ENCODE data around the gene PLCZ1.

Gene PLCZ1

DNA sequence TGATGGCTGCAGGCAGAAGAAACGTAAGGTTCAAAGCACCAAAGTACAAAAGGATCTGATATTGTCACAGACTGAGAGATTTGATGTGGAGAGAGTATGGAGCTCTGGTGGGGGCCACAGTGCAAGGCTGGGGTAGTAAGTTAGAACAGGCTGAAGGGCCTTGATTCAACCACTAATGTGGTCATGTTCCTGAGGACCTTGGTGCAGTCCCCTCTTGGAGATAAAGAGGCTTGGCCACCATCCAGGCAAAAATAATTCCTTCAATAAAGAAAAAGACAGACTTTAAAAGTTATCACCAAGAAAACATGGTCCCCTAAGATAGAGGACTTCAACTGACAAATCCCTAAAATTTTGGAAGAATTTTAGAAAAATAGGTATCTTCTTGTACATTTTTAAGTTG is 17.5 kb upstream of the PLCZ1 start:
- Histone ChIP-seq H4K8ac (ENCODE audit: low read depth, low read length) (no peak overlapping the region), H3K36me3 (replicated peaks in 1 of 2; ENCODE audit: control insufficient read depth in 2 of 2, insufficient read depth in 2 of 2, low read length in 2 of 2) (no peaks in the 10 kb centered on the region), H3K4me3 (ENCODE audit: low read length in 2 of 2) (no peak overlapping the region), H3K18ac (ENCODE audit: low read length) (no peak overlapping the region), H2AFZ (ENCODE audit: low read length) (no peak overlapping the region), H3K4ac (ENCODE audit: low read length) (no peak overlapping the region), H3K9ac (ENCODE audit: low read depth, low read length, poor library complexity) (no peak overlapping the region), H2AK5ac (ENCODE audit: low read depth, low read length) (no peak overlapping the region), H2BK5ac (ENCODE audit: low read length) (no peak overlapping the region), H2BK15ac (ENCODE audit: low read length) (no peak overlapping the region), H3K27ac (replicated peaks; ENCODE audit: low read length) (peak overlapping the region; percentile 19), H2BK12ac (ENCODE audit: low read length) (no peak overlapping the region), H4K91ac (ENCODE audit: low read depth, low read length, poor library complexity) (no peak overlapping the region), H3K27me3 (ENCODE audit: control insufficient read depth in 3 of 3, insufficient read depth in 3 of 3, low read depth in 1 of 3, low read length in 3 of 3) (no peaks in the 10 kb centered on the region), H3K23ac (ENCODE audit: low read depth, low read length, poor library complexity) (no peak overlapping the region), H3K9me3 (replicated peaks in 1 of 2; ENCODE audit: control insufficient read depth in 2 of 2, insufficient read depth in 1 of 2, low read depth in 1 of 2, low read length in 2 of 2) (no peaks in the 10 kb centered on the region), H3K4me2 (ENCODE audit: insufficient read depth, low read length, poor library complexity, severe bottlenecking) (no peak overlapping the region), H3K79me1 (ENCODE audit: low read depth, low read length) (no peaks in the 10 kb centered on the region), H2BK120ac (ENCODE audit: low read depth, low read length) (no peak overlapping the region), H3K14ac (ENCODE audit: low read length) (no peak overlapping the region), H3K4me1 (ENCODE audit: control insufficient read depth in 2 of 2, insufficient read depth in 1 of 2, low read depth in 1 of 2, low read length in 2 of 2) (peaks cover 18 to 19% of the 10 kb centered on the region in 2 donors)
- WGBS, 2 donors (ENCODE audit: extremely low coverage in 2 of 2, insufficient read length in 2 of 2, insufficient replicate concordance in 1 of 2), result no CpG with 5 or more reads among the region's 1 CpG
- DNase-seq (ENCODE audit: low spot score), result no peak

DNA sequence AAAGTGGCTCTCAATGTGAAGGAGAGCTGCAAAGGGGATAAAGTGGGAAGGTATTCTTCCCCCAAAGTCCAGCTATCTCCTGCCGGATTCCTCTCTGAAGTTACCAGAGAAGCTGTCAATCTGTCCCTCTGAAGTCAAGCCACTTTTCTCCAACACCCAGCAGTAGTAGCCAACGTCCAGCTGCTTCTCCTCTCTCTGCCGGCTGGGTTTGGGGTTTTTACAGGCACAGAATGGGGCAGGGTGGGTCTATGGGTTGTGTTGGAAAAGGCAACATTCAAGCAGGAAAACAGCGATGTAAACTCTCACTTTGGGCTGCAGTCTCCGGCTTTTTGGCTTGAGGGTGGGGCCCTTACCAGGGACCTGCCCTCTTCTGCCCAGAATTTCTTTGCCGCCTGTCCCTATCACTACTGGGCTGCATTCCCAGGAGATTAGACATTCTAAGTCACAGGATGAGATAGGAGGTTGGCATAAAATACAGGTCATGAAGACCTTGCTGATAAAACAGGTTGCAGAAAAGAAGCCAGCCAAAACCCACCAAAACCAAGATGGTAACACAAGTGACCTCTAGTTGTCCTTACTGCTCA is 16.4 kb upstream of the PLCZ1 start:
- H3K23ac ChIP-seq (ENCODE audit: low read depth, low read length, poor library complexity), result no peak overlapping the region
- no peak for DNase-seq (ENCODE audit: low spot score)
- peaks cover 18 to 22% of the 10 kb centered on the region in 2 donors for H3K4me1 ChIP-seq (ENCODE audit: control insufficient read depth in 2 of 2, insufficient read depth in 1 of 2, low read depth in 1 of 2, low read length in 2 of 2)
- no peak overlapping the region for H4K91ac ChIP-seq (ENCODE audit: low read depth, low read length, poor library complexity)
- H3K27ac ChIP-seq (replicated peaks; ENCODE audit: low read length), result peak overlapping the region; percentile 90
- H3K18ac ChIP-seq (ENCODE audit: low read length), result peak overlapping the region; percentile 30
- no peaks in the 10 kb centered on the region for H3K27me3 ChIP-seq (ENCODE audit: control insufficient read depth in 3 of 3, insufficient read depth in 3 of 3, low read depth in 1 of 3, low read length in 3 of 3)
- no peaks in the 10 kb centered on the region for H3K79me1 ChIP-seq (ENCODE audit: low read depth, low read length)
- H3K14ac ChIP-seq (ENCODE audit: low read length), result no peak overlapping the region
- H3K9ac ChIP-seq (ENCODE audit: low read depth, low read length, poor library complexity), result no peak overlapping the region
- H4K8ac ChIP-seq (ENCODE audit: low read depth, low read length), result no peak overlapping the region
- H3K4me2 ChIP-seq (ENCODE audit: insufficient read depth, low read length, poor library complexity, severe bottlenecking), result peak overlapping the region; percentile 34
- no peaks in the 10 kb centered on the region for H3K36me3 ChIP-seq (replicated peaks in 1 of 2; ENCODE audit: control insufficient read depth in 2 of 2, insufficient read depth in 2 of 2, low read length in 2 of 2)
- no peaks in the 10 kb centered on the region for H3K9me3 ChIP-seq (replicated peaks in 1 of 2; ENCODE audit: control insufficient read depth in 2 of 2, insufficient read depth in 1 of 2, low read depth in 1 of 2, low read length in 2 of 2)
- H3K4me3 ChIP-seq (ENCODE audit: low read length in 2 of 2), result no peak overlapping the region
- no peak overlapping the region for H2BK12ac ChIP-seq (ENCODE audit: low read length)
- no CpG with 5 or more reads among the region's 6 CpGs for WGBS, 2 donors (ENCODE audit: extremely low coverage in 2 of 2, insufficient read length in 2 of 2, insufficient replicate concordance in 1 of 2)
- no peak overlapping the region for H3K4ac ChIP-seq (ENCODE audit: low read length)
- H2BK5ac ChIP-seq (ENCODE audit: low read length), result no peak overlapping the region
- H2BK120ac ChIP-seq (ENCODE audit: low read depth, low read length), result no peak overlapping the region
- no peak overlapping the region for H2BK15ac ChIP-seq (ENCODE audit: low read length)
- peak overlapping the region; percentile 89 for H2AFZ ChIP-seq (ENCODE audit: low read length)
- H2AK5ac ChIP-seq (ENCODE audit: low read depth, low read length), result no peak overlapping the region

DNA sequence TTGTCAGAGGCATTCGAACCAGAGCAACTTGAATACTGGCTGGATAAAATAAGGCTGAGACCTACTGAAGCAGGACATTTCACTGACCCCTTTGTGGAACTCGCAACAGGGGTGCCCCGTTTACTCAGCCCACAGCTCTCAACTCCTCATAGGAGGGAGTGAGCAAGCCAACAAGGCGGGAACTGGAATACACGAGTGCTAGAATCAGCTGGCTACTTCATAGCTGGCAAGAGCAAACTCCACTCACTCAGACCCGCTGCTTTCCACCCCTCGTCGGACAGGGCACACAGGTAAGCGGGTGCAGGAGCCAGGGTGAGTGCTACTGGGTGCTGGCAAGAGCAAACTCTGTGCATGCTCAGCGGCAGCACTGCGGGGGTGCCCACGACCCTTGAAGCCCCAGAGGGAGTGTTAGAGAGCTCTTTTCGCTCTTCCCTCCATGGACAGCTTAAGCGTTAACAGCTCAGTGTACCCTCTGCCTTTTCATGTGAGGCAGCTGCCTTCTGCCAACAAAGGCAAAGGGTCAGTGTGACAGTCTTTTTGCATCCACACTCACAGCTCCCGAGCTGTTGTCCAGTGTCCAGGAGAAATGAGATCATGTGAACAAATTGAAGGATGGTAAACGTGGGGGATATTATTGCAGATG is 15.8 kb upstream of the PLCZ1 start:
- no peaks in the 10 kb centered on the region for H3K36me3 ChIP-seq (replicated peaks in 1 of 2; ENCODE audit: control insufficient read depth in 2 of 2, insufficient read depth in 2 of 2, low read length in 2 of 2)
- H3K18ac ChIP-seq (ENCODE audit: low read length), result peak overlapping the region; percentile 81
- H3K4me2 ChIP-seq (ENCODE audit: insufficient read depth, low read length, poor library complexity, severe bottlenecking), result peak overlapping the region; percentile 34
- no CpG with 5 or more reads among the region's 16 CpGs for WGBS, 2 donors (ENCODE audit: extremely low coverage in 2 of 2, insufficient read length in 2 of 2, insufficient replicate concordance in 1 of 2)
- H2BK5ac ChIP-seq (ENCODE audit: low read length), result no peak overlapping the region
- peaks cover 18 to 22% of the 10 kb centered on the region in 2 donors for H3K4me1 ChIP-seq (ENCODE audit: control insufficient read depth in 2 of 2, insufficient read depth in 1 of 2, low read depth in 1 of 2, low read length in 2 of 2)
- no peak overlapping the region for H3K4ac ChIP-seq (ENCODE audit: low read length)
- no peaks in the 10 kb centered on the region for H3K79me1 ChIP-seq (ENCODE audit: low read depth, low read length)
- no peaks in the 10 kb centered on the region for H3K9me3 ChIP-seq (replicated peaks in 1 of 2; ENCODE audit: control insufficient read depth in 2 of 2, insufficient read depth in 1 of 2, low read depth in 1 of 2, low read length in 2 of 2)
- H3K27me3 ChIP-seq (ENCODE audit: control insufficient read depth in 3 of 3, insufficient read depth in 3 of 3, low read depth in 1 of 3, low read length in 3 of 3), result no peaks in the 10 kb centered on the region
- H4K91ac ChIP-seq (ENCODE audit: low read depth, low read length, poor library complexity), result no peak overlapping the region
- H3K4me3 ChIP-seq (ENCODE audit: low read length in 2 of 2), result no peak overlapping the region
- H3K14ac ChIP-seq (ENCODE audit: low read length), result no peak overlapping the region
- no peak overlapping the region for H2BK15ac ChIP-seq (ENCODE audit: low read length)
- peak overlapping the region; percentile 90 for H3K27ac ChIP-seq (replicated peaks; ENCODE audit: low read length)
- H3K9ac ChIP-seq (ENCODE audit: low read depth, low read length, poor library complexity), result no peak overlapping the region
- no peak overlapping the region for H2AK5ac ChIP-seq (ENCODE audit: low read depth, low read length)
- no peak overlapping the region for H4K8ac ChIP-seq (ENCODE audit: low read depth, low read length)
- no peak overlapping the region for H3K23ac ChIP-seq (ENCODE audit: low read depth, low read length, poor library complexity)
- peak overlapping the region; percentile 89 for H2AFZ ChIP-seq (ENCODE audit: low read length)
- peak overlapping the region; percentile 35 for H2BK12ac ChIP-seq (ENCODE audit: low read length)
- DNase-seq (ENCODE audit: low spot score), result peak; percentile 59
- H2BK120ac ChIP-seq (ENCODE audit: low read depth, low read length), result no peak overlapping the region

GRCh38 chr12:18752947-18753346 is 15.1 kb upstream of the PLCZ1 start:
- WGBS, 2 donors (ENCODE audit: extremely low coverage in 2 of 2, insufficient read length in 2 of 2, insufficient replicate concordance in 1 of 2), result no CpG with 5 or more reads among the region's 1 CpG
- no peak overlapping the region for H2BK15ac ChIP-seq (ENCODE audit: low read length)
- no peak overlapping the region for H2BK12ac ChIP-seq (ENCODE audit: low read length)
- no peak overlapping the region for H3K4ac ChIP-seq (ENCODE audit: low read length)
- H3K36me3 ChIP-seq (replicated peaks in 1 of 2; ENCODE audit: control insufficient read depth in 2 of 2, insufficient read depth in 2 of 2, low read length in 2 of 2), result no peaks in the 10 kb centered on the region
- H2BK120ac ChIP-seq (ENCODE audit: low read depth, low read length), result no peak overlapping the region
- H3K18ac ChIP-seq (ENCODE audit: low read length), result no peak overlapping the region
- no peaks in the 10 kb centered on the region for H3K9me3 ChIP-seq (replicated peaks in 1 of 2; ENCODE audit: control insufficient read depth in 2 of 2, insufficient read depth in 1 of 2, low read depth in 1 of 2, low read length in 2 of 2)
- H3K4me3 ChIP-seq (ENCODE audit: low read length in 2 of 2), result no peak overlapping the region
- H4K91ac ChIP-seq (ENCODE audit: low read depth, low read length, poor library complexity), result no peak overlapping the region
- H2AFZ ChIP-seq (ENCODE audit: low read length), result peak overlapping the region; percentile 89
- peak; percentile 69 for DNase-seq (ENCODE audit: low spot score)
- H3K27me3 ChIP-seq (ENCODE audit: control insufficient read depth in 3 of 3, insufficient read depth in 3 of 3, low read depth in 1 of 3, low read length in 3 of 3), result no peaks in the 10 kb centered on the region
- no peak overlapping the region for H4K8ac ChIP-seq (ENCODE audit: low read depth, low read length)
- H3K4me1 ChIP-seq (ENCODE audit: control insufficient read depth in 2 of 2, insufficient read depth in 1 of 2, low read depth in 1 of 2, low read length in 2 of 2), result peaks cover 18 to 24% of the 10 kb centered on the region in 2 donors
- no peak overlapping the region for H2AK5ac ChIP-seq (ENCODE audit: low read depth, low read length)
- peak overlapping the region; percentile 90 for H3K27ac ChIP-seq (replicated peaks; ENCODE audit: low read length)
- H3K14ac ChIP-seq (ENCODE audit: low read length), result no peak overlapping the region
- H3K4me2 ChIP-seq (ENCODE audit: insufficient read depth, low read length, poor library complexity, severe bottlenecking), result no peak overlapping the region
- no peak overlapping the region for H2BK5ac ChIP-seq (ENCODE audit: low read length)
- H3K9ac ChIP-seq (ENCODE audit: low read depth, low read length, poor library complexity), result no peak overlapping the region
- no peak overlapping the region for H3K23ac ChIP-seq (ENCODE audit: low read depth, low read length, poor library complexity)
- H3K79me1 ChIP-seq (ENCODE audit: low read depth, low read length), result no peaks in the 10 kb centered on the region

Data from neuronal stem cell (in vitro differentiated cells).